Measurements from ENCODE around the gene ADAT1. TPM values are rescaled to one million over a fixed set of nuclear protein-coding genes. Genes with fewer than 3 reads are reported as not detected.

The ADAT1 gene
- total RNA-seq, 1 donor from 2014 or later: 40.4 TPM

- DNase-seq (ENCODE audit: low spot score in 2 of 2) (no peak), FAIRE-seq (no peak)
These were observed 43.7 kb downstream of the ADAT1 start for GRCh38 chr16:75579281-75579834.

DNA sequence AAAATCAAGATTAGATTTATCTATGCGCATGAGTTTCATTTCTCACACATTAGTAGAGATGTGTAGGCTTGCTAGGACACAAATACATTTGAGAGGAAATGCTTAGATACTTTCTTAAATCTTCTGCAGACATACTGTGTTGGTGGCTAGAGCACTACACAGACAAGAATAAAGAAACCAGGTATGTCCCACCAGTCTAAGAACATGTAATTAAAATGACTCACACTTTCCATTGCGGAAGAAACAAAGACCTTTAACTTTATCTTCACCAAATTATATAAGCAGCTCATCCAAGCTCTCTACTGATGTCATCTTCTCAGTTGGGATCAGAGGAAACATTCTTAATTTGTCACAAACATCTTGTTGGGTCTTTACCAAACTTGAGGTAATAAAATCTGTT, 44.4 kb downstream of the ADAT1 start:
- DNase-seq (ENCODE audit: low spot score in 2 of 2): no peak

GRCh38 chr16:75578212-75578611, 44.9 kb downstream of the ADAT1 start:
- FAIRE-seq (no peak), DNase-seq (ENCODE audit: low spot score in 2 of 2) (no peak)

More for the DNA sequence above, 44.4 kb downstream of the ADAT1 start:
- no peak for FAIRE-seq

- FAIRE-seq: no peak
- no peak for DNase-seq (ENCODE audit: low spot score in 2 of 2)
These were observed 46.7 kb downstream of the ADAT1 start for GRCh38 chr16:75576384-75576811.

DNA sequence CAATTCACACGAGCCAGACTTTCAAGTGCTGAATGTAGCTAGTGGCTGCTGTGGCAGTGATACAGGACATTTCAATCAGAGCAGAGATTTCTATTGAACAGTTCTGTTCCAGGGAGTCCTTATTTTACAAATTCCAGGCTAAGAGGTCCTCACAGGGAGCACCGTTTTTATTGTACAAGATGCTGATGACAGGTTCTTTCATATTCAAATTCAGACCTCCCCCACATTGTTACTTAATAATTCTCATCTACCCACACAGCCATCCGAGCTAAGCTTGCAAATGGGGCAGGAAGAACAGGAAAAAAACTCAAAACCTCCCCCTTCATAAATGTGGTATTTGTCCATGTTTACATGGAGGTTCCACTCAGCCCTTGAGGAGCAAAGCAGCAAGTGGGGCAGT, 47.1 kb downstream of the ADAT1 start:
- no peak for FAIRE-seq
- DNase-seq (ENCODE audit: low spot score in 2 of 2): no peak

- DNase-seq (ENCODE audit: low spot score in 2 of 2) (no peak), FAIRE-seq (no peak)
These were observed 49.1 kb downstream of the ADAT1 start for GRCh38 chr16:75573955-75574354.

- DNase-seq (ENCODE audit: low spot score in 2 of 2) (no peak), FAIRE-seq (no peak)
These were observed 50.1 kb downstream of the ADAT1 start for GRCh38 chr16:75572864-75573542.

DNA sequence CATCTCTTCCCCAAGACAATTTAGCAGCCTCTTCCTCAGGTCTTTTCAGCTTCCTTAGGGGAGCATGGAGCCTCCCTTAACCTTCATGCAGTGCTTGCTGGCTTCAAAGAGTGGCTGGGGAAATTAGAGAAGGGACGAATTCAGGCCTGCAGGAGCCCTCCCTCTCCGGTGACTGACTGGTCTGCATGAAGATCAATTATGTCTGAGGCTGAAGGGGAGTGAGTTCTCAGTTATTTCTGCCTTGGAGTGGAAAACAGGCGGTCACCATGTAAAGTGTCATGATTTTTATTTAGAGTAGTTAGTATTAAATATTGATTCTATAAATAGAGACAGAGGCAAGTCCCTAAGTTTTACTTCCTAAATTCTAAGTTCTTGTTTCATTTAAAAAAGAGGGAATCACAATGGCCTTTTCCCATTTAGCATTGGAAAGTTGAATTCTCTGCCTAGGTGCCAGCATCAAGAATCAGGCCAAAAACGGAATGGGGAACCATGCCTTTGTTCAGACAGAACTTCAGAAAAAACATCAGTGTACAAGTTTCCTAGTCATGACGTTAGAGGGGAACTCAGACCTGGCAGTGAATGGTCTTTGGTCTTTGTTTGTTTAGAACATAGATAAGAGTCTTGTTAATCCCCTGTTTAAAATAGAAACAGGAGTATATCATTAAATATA, 52.5 kb downstream of the ADAT1 start:
- DNase-seq (ENCODE audit: low spot score in 2 of 2) (no peak), FAIRE-seq (no peak)

DNA sequence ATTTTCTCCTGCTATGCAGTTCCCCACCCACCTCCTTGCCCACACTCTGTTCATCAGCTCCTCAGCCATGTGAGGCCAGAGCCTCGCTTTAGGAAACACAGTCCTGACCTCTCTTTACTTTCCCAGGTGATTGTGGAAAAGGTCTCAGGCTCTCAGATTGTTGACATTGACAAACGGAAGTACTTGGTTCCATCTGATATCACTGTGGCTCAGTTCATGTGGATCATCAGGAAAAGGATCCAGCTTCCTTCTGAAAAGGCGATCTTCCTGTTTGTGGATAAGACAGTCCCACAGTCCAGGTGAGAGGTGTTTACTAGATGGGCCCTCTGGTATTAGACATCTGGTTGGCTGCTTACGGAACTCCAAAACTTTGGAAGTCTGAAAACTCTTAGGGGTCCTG, 55.2 kb downstream of the ADAT1 start:
- FAIRE-seq: no peak
- DNase-seq (ENCODE audit: low spot score in 2 of 2): no peak

DNA sequence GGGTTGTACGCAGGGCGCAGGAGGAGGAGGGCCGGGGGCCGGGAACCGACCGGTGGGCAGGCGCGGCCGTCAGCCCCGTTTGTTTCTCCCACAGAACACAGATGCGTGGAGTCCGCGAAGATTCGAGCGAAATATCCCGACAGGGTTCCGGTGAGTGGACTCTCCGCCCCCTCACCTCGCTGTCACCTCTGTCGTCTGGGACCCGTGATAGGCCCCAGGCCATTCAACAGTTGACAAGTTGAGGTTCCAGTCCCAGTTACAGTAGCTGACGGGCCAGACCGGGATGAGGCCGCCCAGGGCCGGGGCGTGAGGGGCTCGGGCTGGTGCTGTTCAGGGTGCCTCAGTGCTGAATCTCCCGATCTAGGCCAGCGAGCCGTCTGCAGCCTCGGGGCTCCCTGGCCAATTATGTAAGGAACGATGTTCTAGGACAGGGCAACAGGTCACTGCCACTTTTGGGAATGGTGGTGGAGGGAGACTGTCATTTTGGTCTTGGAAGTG, 56.3 kb downstream of the ADAT1 start:
- DNase-seq (ENCODE audit: low spot score in 2 of 2) (no peak), FAIRE-seq (no peak)

GRCh38 chr16:75566040-75566757, 56.9 kb downstream of the ADAT1 start, which contains the start of gene GABARAPL2:
GABARAPL2 (plus strand) TSS chr16:75566379; CDS start chr16:75566487, 108 bp downstream.
- DNase-seq (ENCODE audit: low spot score in 2 of 2): peak; percentile 89 to 93
- FAIRE-seq: no peak

DNA sequence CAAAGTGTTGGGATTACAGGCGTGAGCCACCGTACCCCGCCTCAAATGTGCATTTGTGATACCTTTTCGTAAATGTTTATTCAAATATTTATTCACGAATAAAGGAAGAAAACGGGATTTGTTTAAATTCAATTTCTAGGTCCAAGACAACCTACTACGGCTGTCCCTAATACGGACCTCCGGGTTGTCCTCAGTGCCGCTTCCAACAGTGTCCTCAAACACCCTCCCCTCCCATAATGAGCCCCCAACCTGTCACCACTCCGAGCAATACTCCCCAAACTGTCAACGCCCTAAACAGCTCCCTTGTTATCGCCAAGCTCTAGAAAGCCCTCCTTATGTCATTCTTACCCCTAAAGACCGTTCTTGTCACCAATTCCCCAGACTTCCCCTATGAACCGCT, 57.4 kb downstream of the ADAT1 start:
- FAIRE-seq: no peak
- no peak for DNase-seq (ENCODE audit: low spot score in 2 of 2)

GRCh38 chr16:75559564-75560372, 63.3 kb downstream of the ADAT1 start:
- DNase-seq (ENCODE audit: low spot score in 2 of 2) (no peak), FAIRE-seq (no peak)

GRCh38 chr16:75558846-75559401, 64.2 kb downstream of the ADAT1 start:
- DNase-seq (ENCODE audit: low spot score in 2 of 2): no peak
- FAIRE-seq: no peak

- FAIRE-seq (no peak), DNase-seq (ENCODE audit: low spot score in 2 of 2) (no peak)
These were observed 66.6 kb downstream of the ADAT1 start for GRCh38 chr16:75556431-75556950.

DNA sequence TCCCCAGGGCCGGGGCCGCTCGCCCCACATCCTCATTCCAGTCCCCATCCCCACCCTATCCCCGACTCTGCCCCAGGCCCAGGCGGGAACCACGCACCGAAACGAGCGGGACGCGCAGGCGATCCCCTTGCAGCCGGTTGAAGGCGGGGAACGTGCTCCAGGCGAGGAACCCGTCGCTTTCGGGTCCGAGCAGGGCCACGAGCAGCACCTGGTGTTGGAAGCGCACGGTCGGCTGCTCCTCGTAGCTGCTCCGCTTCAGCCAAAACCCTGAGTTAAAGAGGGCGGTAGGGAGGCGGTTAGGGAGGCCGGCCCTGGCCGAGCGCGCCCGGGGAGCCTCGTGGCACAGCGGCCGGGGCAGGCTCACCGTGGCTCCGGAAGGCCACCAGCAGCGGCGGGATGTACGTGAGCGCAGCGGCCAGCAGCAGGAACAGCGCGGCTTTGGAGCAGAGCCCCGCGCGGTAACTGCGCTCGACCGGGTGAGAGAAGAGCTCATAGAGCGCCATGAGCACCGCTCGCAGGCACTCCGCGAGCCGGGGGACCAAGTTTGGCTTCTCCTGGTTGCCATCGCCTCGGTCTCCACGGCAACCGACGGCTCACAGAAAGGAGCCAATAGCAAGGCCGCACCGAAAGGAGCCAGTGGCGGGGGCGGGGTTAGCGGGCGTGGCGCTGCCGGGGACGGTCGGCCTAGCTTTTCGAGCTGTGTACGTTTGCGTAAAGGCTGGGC, 67.2 kb downstream of the ADAT1 start, which contains the start of gene TMEM231:
TMEM231 (minus strand) TSS at position 546 of the 724 bp plus-strand sequence; CDS start at position 503, 43 bp downstream.
- FAIRE-seq (no peak), DNase-seq (ENCODE audit: low spot score in 2 of 2) (peak; percentile 92 to 93)

DNA sequence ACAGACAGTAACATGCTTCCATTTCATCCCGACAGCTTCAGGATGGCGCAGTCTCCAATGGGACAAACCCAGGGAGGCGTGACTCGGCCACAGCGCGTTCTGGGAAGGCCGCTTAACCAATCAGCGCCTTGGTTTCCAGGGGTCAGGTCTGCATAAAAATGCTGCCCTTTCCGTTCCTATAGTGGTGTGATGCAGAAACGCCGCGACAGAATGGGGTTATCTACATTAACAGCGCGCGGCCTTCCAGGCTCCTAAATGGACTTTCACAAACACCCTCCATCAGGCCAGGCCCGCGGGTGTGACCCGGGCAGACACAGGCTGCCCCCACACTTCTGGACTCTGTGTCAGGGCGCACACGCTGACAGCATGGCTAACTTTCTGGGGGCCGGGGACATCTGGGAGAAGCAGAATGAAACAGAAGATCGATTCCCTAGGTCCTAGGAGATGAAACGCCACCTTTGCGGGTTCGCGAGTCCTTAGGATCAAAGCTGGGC, 67.8 kb downstream of the ADAT1 start:
- DNase-seq (ENCODE audit: low spot score in 2 of 2) (peak; percentile 72 to 75), FAIRE-seq (no peak)

- FAIRE-seq (no peak), DNase-seq (ENCODE audit: low spot score in 2 of 2) (no peak)
These were observed 70.1 kb downstream of the ADAT1 start for GRCh38 chr16:75552951-75553350.

All from frontal cortex (tissue), 4 donors.